Fibroblast of villous mesenchyme (primary cell): Measurements from ENCODE around the gene IFRD2. TPM values are rescaled to one million over a fixed set of nuclear protein-coding genes. Genes with fewer than 3 reads are reported as not detected.
A peak's percentile ranks its signal among the peaks of the same experiment; 100 is the strongest.

Experiments used
- DNase-seq: peaks from one replicate; pipeline ENCODE4 v3.0.0-alpha.2; 2010; ENCODE audit warnings: low read depth
- H3K4me3 ChIP-seq: 2 replicates; pipeline ENCODE4 v1.5.1; 2011; ENCODE audit warnings: low read depth, mild to moderate bottlenecking, low read length
- CTCF ChIP-seq: IDR thresholded peaks from 2 replicates; pipeline ENCODE4 v1.5.1; 2012; ENCODE audit warnings: low read depth, mild to moderate bottlenecking, low read length; ENCODE audit not compliant: insufficient read depth
- total RNA-seq: library from RNA; depleted of rRNA; stranded (reverse); fragments of >200 nt; gene quantifications from 2 replicates; pipeline ENCODE4 v1.2.3, GENCODE V29; 2012

The IFRD2 gene
- total RNA-seq, 1 donor: 82.0 TPM

GRCh38 chr3:50300681-50301254 is 8.5 kb upstream of the IFRD2 start:
- H3K4me3 ChIP-seq: no peak overlapping the region
- no peak for TF ChIP-seq CTCF
- no peak for DNase-seq

- TF ChIP-seq CTCF: no peak
These were observed 7.9 kb upstream of the IFRD2 start for GRCh38 chr3:50299929-50300680.

GRCh38 chr3:50299638-50299928 is 7.4 kb upstream of the IFRD2 start:
- no peak for DNase-seq
- no peak for TF ChIP-seq CTCF
- H3K4me3 ChIP-seq: peak overlapping the region; percentile 58

More at GRCh38 chr3:50299929-50300680, 7.9 kb upstream of the IFRD2 start:
- DNase-seq: no peak
- H3K4me3 ChIP-seq: peak overlapping the region; percentile 58

GRCh38 chr3:50298836-50299637 is 6.8 kb upstream of the IFRD2 start, which contains the start of the genes HYAL3 and NAA80:
Gene HYAL3, minus strand, starts transcription at chr3:50299405. Its CDS starts 3,803 bp downstream, at chr3:50295602.
Gene NAA80, minus strand, starts transcription at chr3:50299405. Its CDS starts 1,942 bp downstream, at chr3:50297463.
- peak within 1 kb of the TSS; percentile 81 for H3K4me3 ChIP-seq
- TF ChIP-seq CTCF: no peak

GRCh38 chr3:50297896-50298725 is 5.9 kb upstream of the IFRD2 start:
- H3K4me3 ChIP-seq: peak overlapping the region; percentile 81
- TF ChIP-seq CTCF: peak; percentile 21
- no peak for DNase-seq

More at GRCh38 chr3:50298836-50299637, 6.8 kb upstream of the IFRD2 start, which contains the start of the genes HYAL3 and NAA80:
- peak; percentile 100 for DNase-seq

- no peak for TF ChIP-seq CTCF
- DNase-seq: no peak
- H3K4me3 ChIP-seq: no peak overlapping the region
These were observed 5.2 kb upstream of the IFRD2 start for GRCh38 chr3:50297384-50297775.
